ENCODE measurements around the gene OR2J1. TPM values are rescaled to one million over a fixed set of nuclear protein-coding genes. Genes with fewer than 3 reads are reported as not detected.

Gene OR2J1
- total RNA-seq, 1 donor from 2014 or later: not detected

Other genes with a start within 250 kb of the OR2J1 start
- gene TRIM27, start 175.5 kb upstream of the OR2J1 start, total RNA-seq (ENCODE audit: unreplicated experiment): 82.8 TPM
- 1.6 TPM for gene ZNF311, start 94.2 kb upstream of the OR2J1 start, total RNA-seq (ENCODE audit: unreplicated experiment)
- not detected for gene OR2W1, start 54.3 kb upstream of the OR2J1 start, total RNA-seq (ENCODE audit: unreplicated experiment)
- not detected for gene OR2B3, start 12.2 kb upstream of the OR2J1 start, total RNA-seq (ENCODE audit: unreplicated experiment)
- not detected for gene OR2J3, start 8.6 kb downstream of the OR2J1 start, total RNA-seq (ENCODE audit: unreplicated experiment)
- not detected for gene OR2J2, start 71.4 kb downstream of the OR2J1 start, total RNA-seq (ENCODE audit: unreplicated experiment)
- 0.10 TPM for gene OR14J1, start 202.2 kb downstream of the OR2J1 start, total RNA-seq (ENCODE audit: unreplicated experiment)